Immature natural killer cell (primary cell): ENCODE results near the gene AKAP13. TPM values are rescaled to one million over a fixed set of nuclear protein-coding genes. Genes with fewer than 3 reads are reported as not detected.

Experiments used
- DNase-seq, 3 donors: peaks; one replicate each; pipeline ENCODE4 v3.0.0; 2022; ENCODE audit warnings: mixed read lengths in 1 of 3
- H3K27ac Mint-ChIP-seq, 6 donors: one replicate each; pipeline ENCODE4 v1.8.0; 2020; ENCODE audit warnings: mixed read lengths in 6 of 6, mild to moderate bottlenecking in 5 of 6, inconsistent platforms in 4 of 6, moderate library complexity in 3 of 6
- H3K27me3 Mint-ChIP-seq, 3 donors: one replicate each; pipeline ENCODE4 v1.8.0; 2020 to 2021; ENCODE audit warnings: low read depth in 3 of 3, mild to moderate bottlenecking in 3 of 3, mixed read lengths in 3 of 3, moderate library complexity in 3 of 3, inconsistent platforms in 1 of 3
- H3K36me3 Mint-ChIP-seq, 3 donors: one replicate each; pipeline ENCODE4 v1.8.0; 2020; ENCODE audit warnings: mixed read lengths in 3 of 3, inconsistent platforms in 2 of 3, mild to moderate bottlenecking in 2 of 3
- H3K4me1 Mint-ChIP-seq, 2 donors: one replicate each; pipeline ENCODE4 v1.8.0; 2020; ENCODE audit warnings: inconsistent platforms in 2 of 2, mild to moderate bottlenecking in 2 of 2, mixed read lengths in 2 of 2, moderate library complexity in 1 of 2
- H3K4me3 Mint-ChIP-seq, 5 donors: one replicate each; pipeline ENCODE4 v1.8.0; 2020; ENCODE audit warnings: mild to moderate bottlenecking in 5 of 5, mixed read lengths in 5 of 5, inconsistent platforms in 3 of 5, moderate library complexity in 3 of 5
- H3K9me3 Mint-ChIP-seq, 6 donors: one replicate each; pipeline ENCODE4 v1.8.0; 2020; ENCODE audit warnings: mild to moderate bottlenecking in 6 of 6, mixed read lengths in 6 of 6, inconsistent platforms in 4 of 6, moderate library complexity in 3 of 6
- polyA plus RNA-seq, 3 donors: library from polyadenylated mRNA; unstranded; fragments of 300-500 nt; fragmentation: Illumina TruSeq; gene quantifications; one replicate each; pipeline ENCODE4 v1.2.3, GENCODE V29; 2021

Gene AKAP13
- polyA plus RNA-seq, 3 donors from 2014 or later: 104 to 327 (median 112) TPM

DNA sequence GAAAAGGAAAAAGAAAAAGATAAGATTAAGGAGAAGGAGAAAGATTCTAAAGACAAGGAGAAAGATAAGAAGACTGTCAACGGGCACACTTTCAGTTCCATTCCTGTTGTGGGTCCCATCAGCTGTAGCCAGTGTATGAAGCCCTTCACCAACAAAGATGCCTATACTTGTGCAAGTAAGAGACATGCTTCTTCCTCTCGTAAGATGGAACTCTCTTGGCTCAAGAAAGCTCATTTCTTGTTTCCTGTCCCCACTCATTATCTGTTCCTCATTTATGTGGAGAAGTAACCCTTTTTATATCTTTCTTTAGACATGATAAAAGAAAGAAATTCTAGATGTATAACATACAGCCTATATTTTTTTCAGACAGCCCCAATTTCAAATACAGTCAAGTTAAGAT, 312.9 kb downstream of the AKAP13 start:
- H3K4me1 Mint-ChIP-seq: peaks cover 83 to 95% of the 10 kb centered on the region in 2 donors
- peak overlapping the region; percentile 97 to 100 (median 99) for H3K27ac Mint-ChIP-seq
- peaks cover 10 to 20% (median 20%) of the 10 kb centered on the region in 3 donors for H3K27me3 Mint-ChIP-seq
- DNase-seq: no peak
- peaks cover 11 to 41% (median 26%) of the 10 kb centered on the region in 3 donors for H3K36me3 Mint-ChIP-seq
- no peaks in the 10 kb centered on the region for H3K9me3 Mint-ChIP-seq
- H3K4me3 Mint-ChIP-seq: peak overlapping the region; percentile 96 to 99 (median 99)

DNA sequence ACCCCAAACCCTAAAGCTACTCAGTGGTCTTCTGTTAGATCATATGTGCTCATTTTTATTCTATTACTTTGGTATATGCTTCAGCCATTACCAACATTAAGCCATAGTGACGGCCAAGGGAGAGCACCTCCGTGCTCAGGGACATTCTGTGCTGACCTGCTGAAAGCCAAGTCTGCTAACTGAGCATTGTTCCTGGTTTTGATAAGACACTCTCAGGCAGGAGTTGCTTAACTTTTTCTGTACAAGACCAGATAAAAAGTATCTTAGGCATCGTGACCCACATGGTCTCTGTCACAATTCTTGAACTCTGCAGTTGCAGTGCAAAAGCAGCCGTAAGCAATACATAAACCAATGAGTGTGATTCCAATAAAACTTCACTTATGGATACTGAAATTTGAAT, 313.7 kb downstream of the AKAP13 start:
- no peak for DNase-seq
- H3K36me3 Mint-ChIP-seq: peaks cover 11 to 41% (median 26%) of the 10 kb centered on the region in 3 donors
- peaks cover 75 to 86% of the 10 kb centered on the region in 2 donors for H3K4me1 Mint-ChIP-seq
- H3K4me3 Mint-ChIP-seq: peak overlapping the region; percentile 96 to 99 (median 99)
- H3K9me3 Mint-ChIP-seq: no peaks in the 10 kb centered on the region
- H3K27ac Mint-ChIP-seq: peak overlapping the region; percentile 97 to 100 (median 99)
- H3K27me3 Mint-ChIP-seq: peaks cover 10 to 20% (median 20%) of the 10 kb centered on the region in 3 donors

DNA sequence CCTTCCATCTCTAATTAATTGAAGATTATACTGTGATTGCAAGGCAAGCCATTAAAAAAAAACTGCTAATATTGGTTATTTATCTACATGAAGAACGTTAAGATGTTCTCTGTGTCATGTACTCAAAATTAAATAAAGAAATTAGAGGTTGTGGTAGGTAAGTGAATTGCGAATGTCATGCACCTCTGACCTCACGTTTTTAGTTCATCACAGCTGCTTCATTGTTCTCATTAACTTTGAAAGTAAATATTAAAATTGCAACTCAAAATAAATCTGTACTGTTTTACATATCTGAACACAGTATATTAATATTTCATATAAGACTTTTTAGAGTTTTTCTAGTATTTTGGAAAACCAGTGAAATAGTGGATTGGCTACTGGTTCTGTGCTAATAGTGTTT, 320.4 kb downstream of the AKAP13 start:
- H3K4me3 Mint-ChIP-seq: peak overlapping the region in 4 of 5 donors; percentile 28 to 66 (median 60)

GRCh38 chr15:85702321-85703101, 322.1 kb downstream of the AKAP13 start:
- DNase-seq: peak; percentile 71 to 75 (median 74)
- peak overlapping the region; percentile 97 to 100 (median 98) for H3K27ac Mint-ChIP-seq
- peak overlapping the region; percentile 79 to 89 (median 82) for H3K4me3 Mint-ChIP-seq
- peaks cover 11 to 23% (median 12%) of the 10 kb centered on the region in 3 donors for H3K36me3 Mint-ChIP-seq
- peaks cover 79 to 84% of the 10 kb centered on the region in 2 donors for H3K4me1 Mint-ChIP-seq
- H3K9me3 Mint-ChIP-seq: no peaks in the 10 kb centered on the region
- H3K27me3 Mint-ChIP-seq: peaks cover 8 to 31% (median 8%) of the 10 kb centered on the region in 3 donors

More for the DNA sequence above, 320.4 kb downstream of the AKAP13 start:
- no peaks in the 10 kb centered on the region for H3K9me3 Mint-ChIP-seq
- peaks cover 11 to 31% (median 20%) of the 10 kb centered on the region in 3 donors for H3K36me3 Mint-ChIP-seq
- H3K27ac Mint-ChIP-seq: peak overlapping the region; percentile 97 to 100 (median 98)
- H3K27me3 Mint-ChIP-seq: peaks cover 3 to 25% (median 8%) of the 10 kb centered on the region in 3 donors
- no peak for DNase-seq
- H3K4me1 Mint-ChIP-seq: peaks cover 74 to 82% of the 10 kb centered on the region in 2 donors

GRCh38 chr15:85704066-85704465, 323.7 kb downstream of the AKAP13 start:
- peaks cover 14 to 25% (median 18%) of the 10 kb centered on the region in 3 donors for H3K36me3 Mint-ChIP-seq
- peak overlapping the region; percentile 67 to 83 (median 74) for H3K4me3 Mint-ChIP-seq
- peaks cover 6 to 34% (median 8%) of the 10 kb centered on the region in 3 donors for H3K27me3 Mint-ChIP-seq
- no peaks in the 10 kb centered on the region for H3K9me3 Mint-ChIP-seq
- DNase-seq: peak in 1 of 3 donors; percentile 26
- H3K4me1 Mint-ChIP-seq: peaks cover 89 to 96% of the 10 kb centered on the region in 2 donors
- peak overlapping the region; percentile 97 to 100 (median 98) for H3K27ac Mint-ChIP-seq

DNA sequence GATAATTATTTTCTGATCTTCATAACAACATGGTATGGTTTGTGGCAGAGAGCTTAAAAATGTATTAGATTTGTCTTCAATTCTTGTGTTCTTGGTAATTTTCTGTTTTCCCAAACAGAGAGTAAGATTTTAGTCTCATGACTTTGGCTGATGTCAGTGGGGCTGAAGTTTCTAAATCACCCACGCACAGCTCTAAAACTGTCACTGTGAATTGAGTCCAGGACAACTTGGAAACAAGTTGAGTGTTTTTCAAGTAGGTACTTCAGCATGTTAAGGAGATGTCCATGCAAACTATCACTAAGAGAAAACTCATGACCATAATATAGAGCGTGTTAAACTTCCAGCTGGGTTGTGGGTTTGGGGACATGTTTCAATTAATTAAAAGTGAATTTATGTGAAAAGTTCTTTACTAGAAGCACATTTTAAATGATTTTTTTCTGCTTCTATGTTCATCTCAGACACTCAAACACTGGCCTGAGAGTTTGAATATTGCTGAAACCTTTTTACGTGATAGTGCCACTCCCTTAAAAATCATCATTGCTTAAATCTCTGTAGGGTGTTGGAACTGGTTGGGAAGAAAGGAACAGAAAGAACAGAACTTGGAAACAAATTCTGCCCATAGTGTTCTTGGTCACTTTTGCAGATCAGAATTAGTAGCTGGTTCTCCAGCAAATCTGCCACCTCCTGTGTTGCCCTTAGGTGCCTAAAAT, 324.5 kb downstream of the AKAP13 start:
- peak overlapping the region; percentile 97 to 100 (median 98) for H3K27ac Mint-ChIP-seq
- peak overlapping the region; percentile 61 to 83 (median 74) for H3K4me3 Mint-ChIP-seq
- H3K36me3 Mint-ChIP-seq: peaks cover 10 to 25% (median 18%) of the 10 kb centered on the region in 3 donors
- H3K27me3 Mint-ChIP-seq: peaks cover 6 to 34% (median 8%) of the 10 kb centered on the region in 3 donors
- peaks cover 88 to 98% of the 10 kb centered on the region in 2 donors for H3K4me1 Mint-ChIP-seq
- DNase-seq: peak in 1 of 3 donors; percentile 18
- no peaks in the 10 kb centered on the region for H3K9me3 Mint-ChIP-seq

GRCh38 chr15:85706779-85707518, 326.5 kb downstream of the AKAP13 start:
- DNase-seq: peak; percentile 73 to 80 (median 76)
- Mint-ChIP-seq H3K27ac (peak overlapping the region; percentile 97 to 100 (median 99)), H3K9me3 (no peaks in the 10 kb centered on the region), H3K4me1 (peaks cover 78 to 100% of the 10 kb centered on the region in 2 donors), H3K27me3 (peaks cover 5 to 39% (median 6%) of the 10 kb centered on the region in 3 donors), H3K4me3 (peak overlapping the region; percentile 79 to 91 (median 83)), H3K36me3 (peaks cover 14 to 34% (median 20%) of the 10 kb centered on the region in 3 donors)

GRCh38 chr15:85707519-85708338, 327.3 kb downstream of the AKAP13 start:
- Mint-ChIP-seq H3K4me3 (peak overlapping the region; percentile 79 to 91 (median 83)), H3K36me3 (peaks cover 14 to 40% (median 24%) of the 10 kb centered on the region in 3 donors)

DNA sequence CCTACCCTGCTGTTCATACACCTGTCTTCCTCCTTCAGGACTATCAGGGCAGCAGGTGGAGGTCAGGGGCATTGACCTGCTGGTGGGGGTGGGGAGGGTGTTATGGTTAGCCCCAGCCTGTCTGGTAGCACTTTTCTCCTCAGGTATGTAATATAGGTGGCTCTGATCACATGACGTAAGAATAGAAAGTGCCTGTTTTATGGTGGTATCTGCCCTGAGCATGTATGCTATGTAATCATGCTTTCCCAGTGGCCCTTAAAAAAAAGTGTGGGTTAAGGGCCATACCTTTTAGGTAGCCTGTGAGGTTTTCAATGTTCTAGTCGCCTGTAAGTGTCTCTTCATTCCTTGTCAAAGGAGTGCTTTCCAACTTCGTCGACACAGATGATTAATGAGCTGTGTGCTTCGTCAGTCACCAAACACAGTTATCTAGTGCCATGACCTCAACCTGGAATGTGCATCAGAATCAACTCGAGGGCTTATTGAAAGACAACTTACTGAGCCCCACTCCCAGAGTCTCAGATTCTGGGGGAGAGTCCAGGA, 328.1 kb downstream of the AKAP13 start:
- H3K4me1 Mint-ChIP-seq: peaks cover 73 to 100% of the 10 kb centered on the region in 2 donors
- H3K36me3 Mint-ChIP-seq: peaks cover 14 to 47% (median 27%) of the 10 kb centered on the region in 3 donors
- DNase-seq: no peak
- H3K27ac Mint-ChIP-seq: peak overlapping the region; percentile 97 to 100 (median 99)
- peaks cover 0 to 28% (median 5%) of the 10 kb centered on the region in 3 donors for H3K27me3 Mint-ChIP-seq
- H3K9me3 Mint-ChIP-seq: no peaks in the 10 kb centered on the region
- peak overlapping the region; percentile 26 to 89 (median 83) for H3K4me3 Mint-ChIP-seq

More at GRCh38 chr15:85707519-85708338, 327.3 kb downstream of the AKAP13 start:
- Mint-ChIP-seq H3K4me1 (peaks cover 74 to 100% of the 10 kb centered on the region in 2 donors), H3K9me3 (no peaks in the 10 kb centered on the region), H3K27me3 (peaks cover 0 to 32% (median 5%) of the 10 kb centered on the region in 3 donors), H3K27ac (peak overlapping the region; percentile 97 to 100 (median 99))
- DNase-seq: peak in 2 of 3 donors; percentile 73 to 78

- Mint-ChIP-seq H3K9me3 (no peaks in the 10 kb centered on the region), H3K4me1 (peaks cover 72 to 100% of the 10 kb centered on the region in 2 donors), H3K36me3 (peaks cover 14 to 55% (median 34%) of the 10 kb centered on the region in 3 donors), H3K27ac (peak overlapping the region; percentile 97 to 100 (median 99)), H3K4me3 (peak overlapping the region in 1 of 5 donors; percentile 8), H3K27me3 (peaks cover 0 to 25% (median 5%) of the 10 kb centered on the region in 3 donors)
- no peak for DNase-seq
Observed at GRCh38 chr15:85709250-85709649, 328.8 kb downstream of the AKAP13 start.

DNA sequence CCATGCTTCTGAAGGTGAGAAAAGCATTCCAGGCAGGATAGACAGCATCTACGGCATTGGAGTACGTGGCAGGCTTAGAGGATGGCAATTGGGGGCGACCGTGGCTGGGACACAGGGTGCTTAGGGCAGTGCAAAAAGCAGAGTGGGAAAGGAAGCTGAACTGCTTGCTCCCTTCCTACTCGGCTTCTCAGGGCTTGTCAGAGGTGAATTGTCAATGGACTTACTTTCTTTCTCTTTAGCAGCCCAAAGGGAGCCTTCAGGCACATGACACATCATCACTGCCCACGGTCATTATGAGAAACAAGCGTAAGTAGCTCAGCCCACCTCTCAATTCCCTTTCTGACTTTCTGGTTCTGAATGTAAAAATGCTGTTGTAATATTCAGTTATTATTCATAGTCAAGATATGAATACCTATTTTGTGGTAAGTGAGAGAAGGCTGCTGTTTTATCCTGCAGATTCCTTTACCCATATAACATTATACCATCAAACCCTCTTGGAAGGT, 330.0 kb downstream of the AKAP13 start:
- DNase-seq: no peak
- Mint-ChIP-seq H3K27me3 (peaks cover 0 to 19% (median 5%) of the 10 kb centered on the region in 3 donors), H3K27ac (peak overlapping the region in 5 of 6 donors; percentile 59 to 87 (median 83)), H3K4me3 (peak overlapping the region in 1 of 5 donors; percentile 7), H3K4me1 (peaks cover 67 to 95% of the 10 kb centered on the region in 2 donors), H3K9me3 (no peaks in the 10 kb centered on the region), H3K36me3 (peaks cover 17 to 61% (median 34%) of the 10 kb centered on the region in 3 donors)
